IMR-90 (cell line): Measurements from ENCODE around the gene FPR2. TPM values are rescaled to one million over a fixed set of nuclear protein-coding genes. Genes with fewer than 3 reads are reported as not detected.

ENCODE experiments used
- ATAC-seq: fragments of 200-7000 bp; cut with Tn5 transposase; 2 replicates; pipeline ENCODE4 v1.9.1; 2020; ENCODE audit warnings: low read depth, mild to moderate bottlenecking, moderate library complexity
- BruUV-seq: library from RNA; stranded (reverse); fragments of 400-500 nt; replicated peaks from 2 replicates; lab custom pipeline; 2021; lab: Mats Ljungman, UMichigan
- CTCF ChIA-PET: fragments of 300-600 bp; formaldehyde crosslinking; extraction: SDS; loops from one replicate; lab custom pipeline; 2021; ENCODE audit warnings: antibody characterized with exemption; lab: Yijun Ruan, JAX
- POLR2A ChIA-PET: fragments of 300-600 bp; sonication (Branson Sonifier 250); formaldehyde crosslinking; loops from one replicate; lab custom pipeline; 2022; ENCODE audit warnings: antibody characterized with exemption; ENCODE audit not compliant: unreplicated experiment; lab: Charles Lee
- DNase-seq: peaks from one replicate; pipeline ENCODE4 v3.0.0; 2013
- H2AFZ ChIP-seq: replicated peaks from 2 replicates; pipeline ENCODE3; 2013; ENCODE audit warnings: low read length, mild to moderate bottlenecking; ENCODE audit not compliant: poor library complexity
- H2AK5ac ChIP-seq: 2 replicates; pipeline ENCODE4 v1.6.1; 2013; ENCODE audit warnings: low read depth, low read length, inconsistent platforms
- H2AK9ac ChIP-seq: replicated peaks from 2 replicates; pipeline ENCODE3; 2013; ENCODE audit warnings: mild to moderate bottlenecking, low read depth, low read length, moderate library complexity; ENCODE audit not compliant: poor library complexity
- H2BK120ac ChIP-seq: 2 replicates; pipeline ENCODE4 v1.6.1; 2013; ENCODE audit warnings: low read depth, low read length, inconsistent platforms
- H2BK15ac ChIP-seq: 3 replicates; pipeline ENCODE4 v1.6.1; 2013; ENCODE audit warnings: low read depth, low read length, inconsistent platforms
- H2BK20ac ChIP-seq: 2 replicates; pipeline ENCODE4 v1.6.1; 2013; ENCODE audit warnings: low read depth, mild to moderate bottlenecking, inconsistent platforms, low read length, moderate library complexity
- H2BK5ac ChIP-seq: 2 replicates; pipeline ENCODE4 v1.6.1; 2013; ENCODE audit warnings: mild to moderate bottlenecking, low read depth, low read length, inconsistent platforms; ENCODE audit not compliant: poor library complexity, severe bottlenecking
- H3K14ac ChIP-seq: replicated peaks from 2 replicates; pipeline ENCODE4 v1.6.1; 2013; ENCODE audit warnings: low read depth, low read length, inconsistent platforms
- H3K18ac ChIP-seq: 2 replicates; pipeline ENCODE4 v1.6.1; 2013; ENCODE audit warnings: low read depth, low read length, control low read depth
- H3K23ac ChIP-seq: 2 replicates; pipeline ENCODE4 v1.6.1; 2013; ENCODE audit warnings: low read depth, low read length, inconsistent platforms
- H3K27ac ChIP-seq: 2 replicates; pipeline ENCODE4 v1.5.1; 2013; ENCODE audit warnings: mild to moderate bottlenecking, control low read depth, low read length; ENCODE audit not compliant: insufficient read depth
- H3K27me3 ChIP-seq: 2 replicates; pipeline ENCODE4 v1.6.1; 2013; ENCODE audit warnings: low read length; ENCODE audit not compliant: control insufficient read depth, insufficient read depth
- H3K36me3 ChIP-seq: 2 replicates; pipeline ENCODE4 v1.6.1; 2013; ENCODE audit warnings: low read length, mixed read lengths; ENCODE audit not compliant: control insufficient read depth, insufficient read depth
- H3K4ac ChIP-seq: 2 replicates; pipeline ENCODE4 v1.6.1; 2013; ENCODE audit warnings: low read depth, low read length, inconsistent platforms
- H3K4me1 ChIP-seq: 2 replicates; pipeline ENCODE4 v1.6.1; 2013; ENCODE audit warnings: low read length, mixed read lengths; ENCODE audit not compliant: control insufficient read depth, insufficient read depth
- H3K4me2 ChIP-seq: 2 replicates; pipeline ENCODE4 v1.6.1; 2013; ENCODE audit warnings: low read depth, mild to moderate bottlenecking, control low read depth, low read length, moderate library complexity
- H3K4me3 ChIP-seq: 2 replicates; pipeline ENCODE4 v1.5.1; 2013; ENCODE audit warnings: low read depth, mild to moderate bottlenecking, control low read depth, low read length, moderate library complexity; ENCODE audit not compliant: insufficient read depth
- H3K56ac ChIP-seq: 2 replicates; pipeline ENCODE4 v1.6.1; 2013; ENCODE audit warnings: low read length, inconsistent platforms; ENCODE audit not compliant: insufficient read depth; ENCODE audit errors: extremely low read depth
- H3K79me1 ChIP-seq, 2 experiments: 2 replicates each; pipeline ENCODE4 v1.6.1; 2013; ENCODE audit warnings: low read length in 2 of 2, inconsistent platforms in 1 of 2, low read depth in 1 of 2
- H3K9ac ChIP-seq: 2 replicates; pipeline ENCODE4 v1.6.1; 2013; ENCODE audit warnings: low read depth, low read length, control low read depth
- H3K9me1 ChIP-seq: 2 replicates; pipeline ENCODE4 v1.6.1; 2013; ENCODE audit warnings: low read length, inconsistent platforms; ENCODE audit not compliant: insufficient read depth
- H3K9me3 ChIP-seq: 2 replicates; pipeline ENCODE4 v1.6.1; 2013; ENCODE audit warnings: low read length; ENCODE audit not compliant: control insufficient read depth, insufficient read depth
- H4K20me1 ChIP-seq: 2 replicates; pipeline ENCODE4 v1.6.1; 2013; ENCODE audit warnings: low read length, inconsistent platforms; ENCODE audit not compliant: insufficient read depth
- H4K5ac ChIP-seq: 2 replicates; pipeline ENCODE4 v1.6.1; 2013; ENCODE audit warnings: mild to moderate bottlenecking, low read depth, low read length, control low read depth
- H4K8ac ChIP-seq, 2 experiments: 2 replicates each; pipeline ENCODE4 v1.6.1; 2013; ENCODE audit warnings: low read depth in 2 of 2, low read length in 2 of 2, control low read depth in 1 of 2, inconsistent platforms in 1 of 2
- H4K91ac ChIP-seq: 2 replicates; pipeline ENCODE4 v1.6.1; 2013; ENCODE audit warnings: low read depth, low read length, inconsistent platforms; ENCODE audit not compliant: insufficient read depth
- BHLHE40 ChIP-seq: fragments of 150-350 bp; IDR thresholded peaks from 2 replicates; pipeline ENCODE4 v1.6.1; 2016; ENCODE audit warnings: mild to moderate bottlenecking, low read depth, low read length
- ELK1 ChIP-seq: fragments of 150-350 bp; IDR thresholded peaks from 2 replicates; pipeline ENCODE4 v1.6.1; 2016; ENCODE audit warnings: low read depth, mild to moderate bottlenecking, low read length, moderate library complexity, borderline replicate concordance
- MAZ ChIP-seq: IDR thresholded peaks from 2 replicates; pipeline ENCODE4 v1.6.1; 2012; ENCODE audit warnings: low read depth, mild to moderate bottlenecking, low read length, improper control_type of control experiment, moderate library complexity, borderline replicate concordance
- NFE2L2 ChIP-seq: fragments of 150-350 bp; IDR thresholded peaks from 2 replicates; pipeline ENCODE4 v1.6.1; 2016; ENCODE audit warnings: low read depth, mild to moderate bottlenecking, low read length
- POLR2A ChIP-seq: IDR thresholded peaks from 2 replicates; pipeline ENCODE4 v1.6.1; 2012; ENCODE audit warnings: mild to moderate bottlenecking, low read depth, low read length
- RAD21 ChIP-seq: IDR thresholded peaks from 2 replicates; pipeline ENCODE4 v1.6.1; 2012; ENCODE audit warnings: low read length, improper control_type of control experiment
- RFX5 ChIP-seq: IDR thresholded peaks from 2 replicates; pipeline ENCODE4 v1.8.0; 2012; ENCODE audit warnings: low read depth, mild to moderate bottlenecking, low read length, moderate library complexity
- USF2 ChIP-seq: fragments of 150-350 bp; IDR thresholded peaks from 2 replicates; pipeline ENCODE4 v1.6.1; 2017; ENCODE audit warnings: mild to moderate bottlenecking, antibody characterized with exemption, low read length, low read depth
- WGBS, 2 experiments: methylation state at CpG; one replicate each; pipeline versions ENCODE4 v1.1.5 to v1.1.7; 2013; ENCODE audit warnings: missing lambda C conversion rate in 2 of 2; ENCODE audit not compliant: insufficient read length in 1 of 2; ENCODE audit errors: extremely low coverage in 2 of 2; 5-methylcytosine and 5-hydroxymethylcytosine counted together
- dilution Hi-C: fragments of 300-500 bp; cut with HindIII; formaldehyde crosslinking; loops from one replicate; pipeline ENCODE4 v1.14.3; 2018; ENCODE audit warnings: low sequenced_read_pairs; ENCODE audit not compliant: unreplicated experiment
- in situ Hi-C: fragments of 300-500 bp; cut with MboI; formaldehyde crosslinking; loops from 3 replicates; pipeline ENCODE4 v1.14.3; 2019; ENCODE audit warnings: low sequenced_read_pairs, inconsistent platforms, mixed read lengths
- intact Hi-C: fragments of 100-400 bp; cut with micrococcal nuclease; formaldehyde crosslinking; loops from 2 replicates; pipeline ENCODE4 v1.10.0; 2022
- polyA plus RNA-seq, 3 experiments: library from polyadenylated mRNA; depleted of rRNA; stranded (reverse); fragments of >200 nt; gene quantifications; 2 replicates each; pipeline ENCODE4 v1.2.3, GENCODE V29; 2012; ENCODE audit warnings: low replicate concordance in 1 of 3
- total RNA-seq: library from RNA; depleted of rRNA; stranded (reverse); fragments of >200 nt; gene quantifications from 2 replicates; pipeline ENCODE4 v1.2.3, GENCODE V29; 2012; rRNA removed

FPR2 gene
- total and polyA plus RNA-seq, 2 of the 4 experiments (the other 2 are of a cell fraction) = not detected

GRCh38 chr19:51820011-51820410 is 59.0 kb downstream of the FPR2 start:
- H3K27ac ChIP-seq = no peak overlapping the region
- no peak overlapping the region for H3K9ac ChIP-seq
- H4K91ac ChIP-seq = no peak overlapping the region
- ATAC-seq = no peak
- no peaks in the 10 kb centered on the region for H3K36me3 ChIP-seq
- in situ Hi-C loops (no loop called here), dilution Hi-C loops (no loop called here), intact Hi-C loops (no loop called here)
- no peak overlapping the region for H3K14ac ChIP-seq
- H2AFZ ChIP-seq = no peak overlapping the region
- H4K20me1 ChIP-seq = no peaks in the 10 kb centered on the region
- no peak overlapping the region for H3K18ac ChIP-seq
- ChIA-PET CTCF (no interaction called here), POLR2A (no interaction called here)
- no peak overlapping the region for H3K4me3 ChIP-seq
- no peaks in the 10 kb centered on the region for H3K9me1 ChIP-seq
- no peak overlapping the region for H3K23ac ChIP-seq
- no peak for DNase-seq
- no peak overlapping the region for H3K4me2 ChIP-seq
- TF ChIP-seq MAZ (no peak), BHLHE40 (no peak), POLR2A (no peak), ELK1 (no peak), USF2 (no peak), RFX5 (no peak), NFE2L2 (no peak), RAD21 (no peak)
- H2BK20ac ChIP-seq = no peak overlapping the region
- no peak overlapping the region for H4K5ac ChIP-seq
- no peaks in the 10 kb centered on the region for H3K27me3 ChIP-seq
- H3K9me3 ChIP-seq = peaks cover 12% of the 10 kb centered on the region
- H2BK120ac ChIP-seq = no peak overlapping the region
- H2AK5ac ChIP-seq = no peak overlapping the region
- no peak overlapping the region for H4K8ac ChIP-seq
- no peak overlapping the region for H3K56ac ChIP-seq
- WGBS, 2 experiments = no CpG with 5 or more reads among the region's 3 CpGs
- no peak overlapping the region for H3K4ac ChIP-seq
- no TSS peak for BruUV-seq
- no peak overlapping the region for H2BK15ac ChIP-seq
- no peak overlapping the region for H2BK5ac ChIP-seq
- H3K79me1 ChIP-seq = no peaks in the 10 kb centered on the region
- no peak overlapping the region for H2AK9ac ChIP-seq
- H3K4me1 ChIP-seq = no peaks in the 10 kb centered on the region

Other genes starting within 250 kb of the FPR2 start
- not detected in 2 replicates for gene SIGLEC6, start 229.5 kb upstream of the FPR2 start, total RNA-seq
- gene SIGLEC6, start 229.5 kb upstream of the FPR2 start, polyA plus RNA-seq (2012; rRNA removed) = not detected in 2 replicates
- gene ZNF175, start 189.9 kb upstream of the FPR2 start, total RNA-seq = 6.4 and 8.4 TPM in 2 replicates
- 3.3 and 3.6 TPM in 2 replicates for gene ZNF175, start 189.9 kb upstream of the FPR2 start, polyA plus RNA-seq (2012; rRNA removed)
- gene SIGLEC5, start 130.8 kb upstream of the FPR2 start, total RNA-seq = not detected in 2 replicates
- gene SIGLEC5, start 130.8 kb upstream of the FPR2 start, polyA plus RNA-seq (2012; rRNA removed) = not detected in 2 replicates
- gene SIGLEC14, start 114.4 kb upstream of the FPR2 start, total RNA-seq = not detected in 2 replicates
- not detected in 2 replicates for gene SIGLEC14, start 114.4 kb upstream of the FPR2 start, polyA plus RNA-seq (2012; rRNA removed)
- gene SPACA6, start 67.8 kb upstream of the FPR2 start, total RNA-seq = 1.3 and 1.7 TPM in 2 replicates
- 10.5 and 13.6 TPM in 2 replicates for gene SPACA6, start 67.8 kb upstream of the FPR2 start, polyA plus RNA-seq (2012; rRNA removed)
- gene HAS1, start 37.2 kb upstream of the FPR2 start, total RNA-seq = not detected in 2 replicates
- gene HAS1, start 37.2 kb upstream of the FPR2 start, polyA plus RNA-seq (2012; rRNA removed) = not detected in 2 replicates
- gene FPR1, start 9.3 kb upstream of the FPR2 start, total RNA-seq = not detected in 2 replicates
- gene FPR1, start 9.3 kb upstream of the FPR2 start, polyA plus RNA-seq (2012; rRNA removed) = not detected in 2 replicates
- gene FPR3, start 34.0 kb downstream of the FPR2 start, total RNA-seq = not detected in 2 replicates
- not detected in 2 replicates for gene FPR3, start 34.0 kb downstream of the FPR2 start, polyA plus RNA-seq (2012; rRNA removed)
- gene ZNF577, start 126.8 kb downstream of the FPR2 start, total RNA-seq = 2.9 and 4.4 TPM in 2 replicates
- 4.0 and 5.8 TPM in 2 replicates for gene ZNF577, start 126.8 kb downstream of the FPR2 start, polyA plus RNA-seq (2012; rRNA removed)
- gene ZNF649, start 143.8 kb downstream of the FPR2 start, total RNA-seq = 9.2 and 10.4 TPM in 2 replicates
- 1.5 and 1.9 TPM in 2 replicates for gene ZNF649, start 143.8 kb downstream of the FPR2 start, polyA plus RNA-seq (2012; rRNA removed)
- gene ZNF613, start 166.3 kb downstream of the FPR2 start, total RNA-seq = 7.8 and 10.4 TPM in 2 replicates
- 2.3 and 3.3 TPM in 2 replicates for gene ZNF613, start 166.3 kb downstream of the FPR2 start, polyA plus RNA-seq (2012; rRNA removed)
- gene ZNF350, start 225.7 kb downstream of the FPR2 start, total RNA-seq = 12.8 and 14.0 TPM in 2 replicates
- 3.7 and 4.7 TPM in 2 replicates for gene ZNF350, start 225.7 kb downstream of the FPR2 start, polyA plus RNA-seq (2012; rRNA removed)
- 9.7 and 10.9 TPM in 2 replicates for gene ZNF615, start 247.0 kb downstream of the FPR2 start, total RNA-seq
- 2.0 and 2.2 TPM in 2 replicates for gene ZNF615, start 247.0 kb downstream of the FPR2 start, polyA plus RNA-seq (2012; rRNA removed)